Muscle layer of colon (tissue), 2 donors: ENCODE measurements around the gene DLGAP1.
"Not testable (repeated sequence)": the region's sequence is repeated elsewhere in the genome, so short reads cannot be mapped to it uniquely, and the experiment has no call there.

Experiments
- H3K27ac ChIP-seq: one replicate; pipeline ENCODE4 v1.7.0; 2013; ENCODE audit warnings: low read depth, mild to moderate bottlenecking, low read length, moderate library complexity
- H3K27me3 ChIP-seq, 2 donors: one replicate each; pipeline ENCODE4 v1.7.0; 2013; ENCODE audit warnings: low read length in 2 of 2, mild to moderate bottlenecking in 2 of 2; ENCODE audit not compliant: insufficient read depth in 2 of 2, control insufficient read depth in 1 of 2
- H3K36me3 ChIP-seq: one replicate; pipeline ENCODE4 v1.7.0; 2013; ENCODE audit warnings: mild to moderate bottlenecking, low read length; ENCODE audit not compliant: insufficient read depth
- H3K4me1 ChIP-seq: one replicate; pipeline ENCODE4 v1.7.0; 2013; ENCODE audit warnings: mild to moderate bottlenecking, low read length; ENCODE audit not compliant: insufficient read depth
- H3K4me3 ChIP-seq, 2 donors: one replicate each; pipeline ENCODE4 v1.7.0; 2013; ENCODE audit warnings: low read length in 2 of 2, low read depth in 1 of 2, mild to moderate bottlenecking in 1 of 2, moderate library complexity in 1 of 2
- H3K9ac ChIP-seq: one replicate; pipeline ENCODE4 v1.7.0; 2013; ENCODE audit warnings: low read length
- H3K9me3 ChIP-seq: one replicate; pipeline ENCODE4 v1.7.0; 2013; ENCODE audit warnings: mild to moderate bottlenecking, low read length
- donor health status: abdominal sarcoma.
- donor health status: Adenocarcinoma of cecum.

DLGAP1 gene

DNA sequence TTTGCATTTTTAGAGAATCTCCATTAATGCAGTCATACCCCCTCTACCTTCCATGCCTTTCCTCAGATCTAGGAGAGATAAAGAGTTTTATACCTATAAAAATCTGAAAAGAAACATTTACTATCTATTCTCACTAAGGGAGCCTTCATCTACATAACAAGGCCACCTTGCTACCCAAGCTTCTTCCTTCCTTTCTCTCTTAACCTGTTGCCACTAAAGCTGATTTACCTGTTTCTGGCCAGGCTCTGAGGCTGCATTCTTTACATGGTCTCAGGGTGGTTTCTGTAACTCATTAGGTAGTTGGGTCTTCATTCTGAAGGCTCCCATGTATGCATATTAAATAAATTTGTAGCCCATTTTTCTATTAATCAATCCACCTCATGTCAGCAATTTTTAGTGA, 391.6 kb downstream of the DLGAP1 start:
- no peak overlapping the region for H3K27ac ChIP-seq
- H3K9me3 ChIP-seq: no peaks in the 10 kb centered on the region
- H3K4me3 ChIP-seq: no peak overlapping the region
- no peaks in the 10 kb centered on the region for H3K4me1 ChIP-seq
- H3K9ac ChIP-seq: no peak overlapping the region
- no peaks in the 10 kb centered on the region for H3K36me3 ChIP-seq
- no peaks in the 10 kb centered on the region for H3K27me3 ChIP-seq

DNA sequence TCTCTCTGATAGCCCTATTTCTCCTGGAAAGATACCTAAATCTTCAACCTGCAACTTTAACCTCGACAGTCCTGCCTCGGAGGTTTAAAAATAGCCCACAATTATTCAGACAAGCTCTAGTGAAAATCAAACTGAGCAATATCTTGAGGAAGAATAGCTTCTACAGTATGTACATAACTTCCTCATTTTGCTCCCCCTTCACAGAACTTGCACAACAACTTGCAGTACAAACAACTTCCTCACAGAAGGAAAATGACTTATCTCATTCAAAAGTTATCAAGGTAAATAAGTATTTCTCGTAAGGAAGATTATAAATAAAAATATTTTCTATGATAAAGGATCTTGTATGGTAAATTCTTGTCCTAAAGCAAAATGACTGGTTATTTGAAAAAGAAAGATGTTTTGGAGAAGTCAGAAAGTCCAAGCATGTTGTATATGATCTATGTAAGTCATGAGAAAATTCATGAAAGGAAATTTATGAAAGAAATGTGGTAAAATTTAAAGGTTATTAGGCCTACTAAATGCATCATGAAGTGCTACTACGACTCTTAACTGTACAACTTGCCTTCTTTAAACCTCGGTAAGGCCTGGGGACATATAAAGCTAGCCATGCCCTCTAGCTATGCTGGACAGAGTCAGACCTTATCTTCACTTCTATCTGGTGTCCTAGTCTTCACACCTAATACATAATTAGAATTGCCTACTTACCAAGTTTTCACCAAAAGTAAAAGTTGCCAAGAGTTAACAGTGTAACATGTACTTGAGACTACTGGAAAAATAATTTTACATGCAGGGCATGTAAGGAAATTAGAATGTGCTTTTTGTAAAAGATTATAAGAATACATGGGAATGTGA, 394.5 kb downstream of the DLGAP1 start:
- Histone ChIP-seq H3K27ac (no peak overlapping the region), H3K9me3 (no peaks in the 10 kb centered on the region), H3K4me1 (no peaks in the 10 kb centered on the region), H3K9ac (no peak overlapping the region), H3K4me3 (no peak overlapping the region), H3K27me3 (no peaks in the 10 kb centered on the region), H3K36me3 (no peaks in the 10 kb centered on the region)

GRCh38 chr18:4058179-4058578, 396.9 kb downstream of the DLGAP1 start:
- no peaks in the 10 kb centered on the region for H3K4me1 ChIP-seq
- no peak overlapping the region for H3K4me3 ChIP-seq
- H3K9ac ChIP-seq: no peak overlapping the region
- no peak overlapping the region for H3K27ac ChIP-seq
- H3K9me3 ChIP-seq: no peaks in the 10 kb centered on the region
- no peaks in the 10 kb centered on the region for H3K36me3 ChIP-seq
- H3K27me3 ChIP-seq: no peaks in the 10 kb centered on the region

DNA sequence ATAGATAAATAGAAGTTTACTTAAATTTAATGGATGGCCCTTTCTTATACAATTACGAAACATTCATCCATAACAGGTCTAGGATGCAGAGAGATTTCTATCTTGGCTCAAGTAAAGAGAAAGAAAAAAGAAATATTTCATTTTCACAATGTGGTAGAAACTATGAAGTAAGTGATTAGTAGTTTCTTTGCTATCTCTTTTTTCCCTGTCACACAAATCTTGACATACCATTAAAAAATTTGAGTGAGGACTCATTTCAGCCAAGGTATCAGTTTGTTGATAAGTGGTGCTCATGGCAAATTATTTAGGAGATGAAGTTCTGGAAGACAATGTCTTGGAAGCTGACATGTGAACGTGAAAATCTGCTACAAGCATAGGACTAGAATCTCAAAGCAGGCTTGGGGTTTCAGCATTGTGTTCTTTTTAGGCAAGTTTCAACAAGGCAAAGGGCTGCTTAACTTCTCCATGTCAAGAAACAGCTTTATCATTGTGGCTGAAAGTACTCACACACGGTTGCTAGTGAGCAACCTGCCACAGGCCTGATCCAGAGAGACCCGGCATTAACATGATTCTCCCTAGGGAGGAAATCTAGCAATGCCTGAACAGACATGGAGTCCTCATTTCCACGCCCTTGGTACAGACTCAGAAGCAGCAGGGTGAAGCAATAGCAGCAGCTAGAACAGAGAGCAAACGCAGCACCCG, 414.6 kb downstream of the DLGAP1 start:
- H3K4me3 ChIP-seq: no peak overlapping the region
- H3K27me3 ChIP-seq: no peaks in the 10 kb centered on the region
- no peak overlapping the region for H3K27ac ChIP-seq
- H3K36me3 ChIP-seq: no peaks in the 10 kb centered on the region
- H3K4me1 ChIP-seq: no peaks in the 10 kb centered on the region
- H3K9ac ChIP-seq: no peak overlapping the region
- no peaks in the 10 kb centered on the region for H3K9me3 ChIP-seq

DNA sequence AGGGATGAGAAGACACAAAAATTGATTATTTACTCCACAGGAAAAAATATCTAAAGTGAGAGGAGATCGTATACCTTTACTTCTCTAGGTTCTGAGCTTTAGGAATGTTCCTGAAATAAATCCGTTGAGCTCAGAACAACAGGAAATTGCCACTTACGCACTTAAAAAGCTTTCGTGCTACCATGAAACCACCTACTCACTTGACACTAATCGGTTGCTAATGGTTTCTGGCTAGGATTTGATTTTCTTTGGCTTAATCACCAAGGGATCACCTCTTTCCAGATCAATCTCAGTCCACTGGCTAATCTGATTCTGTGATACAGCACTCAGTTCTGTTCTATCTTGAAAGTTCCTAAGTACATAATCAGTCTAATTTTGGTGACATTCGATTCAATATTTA, 419.6 kb downstream of the DLGAP1 start:
- no peaks in the 10 kb centered on the region for H3K27me3 ChIP-seq

DNA sequence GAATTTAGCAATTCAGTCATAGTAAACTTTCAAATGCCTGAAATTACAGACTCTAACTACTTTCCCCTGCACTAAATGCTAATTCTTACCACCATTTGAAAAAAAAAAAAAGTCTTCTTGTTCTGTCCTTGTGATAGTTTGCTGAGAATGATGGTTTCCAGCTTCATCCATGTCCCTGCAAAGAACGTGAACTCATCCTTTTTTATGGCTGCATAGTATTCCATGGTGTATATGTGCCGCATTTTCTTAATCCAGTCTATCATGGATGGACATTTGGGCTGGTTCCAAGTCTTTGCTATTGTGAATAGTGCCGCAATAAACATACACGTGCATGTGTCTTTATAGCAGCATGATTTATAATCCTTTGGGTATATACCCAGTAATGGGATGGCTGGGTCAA, 420.3 kb downstream of the DLGAP1 start:
- H3K4me1 ChIP-seq, H3K36me3 ChIP-seq, H3K9ac ChIP-seq, H3K4me3 ChIP-seq, H3K9me3 ChIP-seq, H3K27ac ChIP-seq, H3K27me3 ChIP-seq: not testable (repeated sequence)

More for the DNA sequence above, 419.6 kb downstream of the DLGAP1 start:
- H3K36me3 ChIP-seq: no peaks in the 10 kb centered on the region
- H3K9me3 ChIP-seq: no peaks in the 10 kb centered on the region
- no peak overlapping the region for H3K4me3 ChIP-seq
- no peak overlapping the region for H3K27ac ChIP-seq
- H3K9ac ChIP-seq: no peak overlapping the region
- H3K4me1 ChIP-seq: no peaks in the 10 kb centered on the region

- Histone ChIP-seq H3K9ac (no peak overlapping the region), H3K9me3 (no peaks in the 10 kb centered on the region), H3K27me3 (no peaks in the 10 kb centered on the region), H3K4me3 (no peak overlapping the region), H3K27ac (no peak overlapping the region), H3K36me3 (no peaks in the 10 kb centered on the region), H3K4me1 (no peaks in the 10 kb centered on the region)
Observed at GRCh38 chr18:4026542-4026941, 428.6 kb downstream of the DLGAP1 start.

GRCh38 chr18:4024702-4025101, 430.4 kb downstream of the DLGAP1 start:
- Histone ChIP-seq H3K36me3 (no peaks in the 10 kb centered on the region), H3K27me3 (no peaks in the 10 kb centered on the region), H3K27ac (no peak overlapping the region), H3K4me1 (no peaks in the 10 kb centered on the region), H3K4me3 (no peak overlapping the region), H3K9me3 (no peaks in the 10 kb centered on the region), H3K9ac (no peak overlapping the region)

DNA sequence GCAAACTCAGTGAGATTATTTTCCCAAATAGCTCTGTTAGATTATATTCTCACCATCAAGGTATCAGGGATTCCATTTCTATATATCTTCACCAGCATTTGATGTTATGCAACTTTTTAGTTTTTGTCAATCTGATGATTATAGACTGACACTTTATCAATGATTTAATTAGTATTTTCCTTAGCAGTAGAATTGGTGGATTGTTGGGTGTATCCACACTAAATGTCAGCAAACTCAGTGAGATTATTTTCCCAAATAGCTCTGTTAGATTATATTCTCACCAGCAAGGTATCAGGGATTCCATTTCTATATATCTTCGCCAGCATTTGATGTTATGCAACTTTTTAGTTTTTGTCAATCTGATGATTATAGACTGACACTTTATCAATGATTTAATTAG, 432.4 kb downstream of the DLGAP1 start:
- not testable (repeated sequence) for H3K9ac ChIP-seq, H3K4me1 ChIP-seq, H3K27me3 ChIP-seq, H3K36me3 ChIP-seq, H3K27ac ChIP-seq, H3K4me3 ChIP-seq, H3K9me3 ChIP-seq

DNA sequence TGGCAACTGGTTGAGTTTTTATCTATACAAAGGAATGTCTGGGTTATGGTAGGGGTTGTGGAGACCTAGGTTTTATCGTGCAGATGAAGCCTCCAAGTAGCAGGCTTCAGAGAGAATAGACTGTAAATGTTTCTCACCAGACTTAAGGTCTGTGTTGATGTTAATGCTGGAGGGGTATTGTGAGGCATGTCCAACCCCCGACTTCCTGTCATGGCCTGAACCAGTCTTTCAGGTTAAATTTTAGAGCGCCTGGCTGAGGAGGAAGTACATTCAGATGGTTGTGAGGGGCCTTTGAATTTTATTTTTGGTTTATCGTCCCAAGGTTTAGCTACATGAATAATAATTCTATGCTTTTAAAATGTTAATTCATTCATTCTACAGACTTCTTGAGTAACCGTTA, 435.1 kb downstream of the DLGAP1 start:
- H3K27me3 ChIP-seq: no peaks in the 10 kb centered on the region
- H3K9me3 ChIP-seq: no peaks in the 10 kb centered on the region
- no peak overlapping the region for H3K9ac ChIP-seq
- no peak overlapping the region for H3K4me3 ChIP-seq
- no peaks in the 10 kb centered on the region for H3K36me3 ChIP-seq
- H3K27ac ChIP-seq: no peak overlapping the region
- H3K4me1 ChIP-seq: no peaks in the 10 kb centered on the region

GRCh38 chr18:4017480-4017879, 437.6 kb downstream of the DLGAP1 start:
- Histone ChIP-seq H3K27me3 (no peaks in the 10 kb centered on the region), H3K4me3 (no peak overlapping the region), H3K36me3 (no peaks in the 10 kb centered on the region), H3K4me1 (no peaks in the 10 kb centered on the region), H3K27ac (no peak overlapping the region), H3K9ac (no peak overlapping the region), H3K9me3 (no peaks in the 10 kb centered on the region)
